SU-DHL-6 (cell line): Measurements from ENCODE around the gene RASSF3.

Source experiments
- EZH2phosphoT487 ChIP-seq: fragments of 200-600 bp; sonication (generic), shearing (Covaris generic); conservative IDR thresholded peaks from 2 replicates; pipeline ENCODE4 v1.6.1; 2018; ENCODE audit warnings: mild to moderate bottlenecking, antibody characterized with exemption, low read length, moderate library complexity, mixed read lengths
- TF ChIP-seq, protein P1 (sequence below): fragments of 200-600 bp; sonication (generic); IDR thresholded peaks from one replicate; pipeline ENCODE4 v1.5.1; 2017; ENCODE audit warnings: antibody characterized with exemption, mild to moderate bottlenecking, low read length, moderate library complexity; ENCODE audit not compliant: insufficient read depth, poor library complexity, severe bottlenecking

DNA sequence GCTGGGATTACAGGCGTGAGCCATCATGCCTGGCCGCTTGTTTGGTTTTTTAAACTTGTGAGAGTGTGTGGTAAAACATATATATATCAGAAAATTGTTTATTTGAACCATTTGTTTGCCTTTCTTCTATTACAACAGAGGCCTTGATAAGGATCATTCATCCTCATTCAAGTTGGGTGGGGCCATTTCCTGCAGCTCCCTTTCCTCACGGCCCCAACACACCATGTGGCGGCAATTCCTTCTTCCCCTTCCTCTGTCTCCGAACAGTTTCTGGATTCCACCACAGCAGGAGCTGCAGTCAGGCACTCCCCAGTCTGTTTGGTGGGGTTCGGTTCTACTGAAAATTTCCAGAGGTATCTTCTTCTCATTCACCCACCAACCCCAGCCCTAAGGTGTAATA lies 42.0 kb upstream of the RASSF3 start:
- TF ChIP-seq, protein P1, sequence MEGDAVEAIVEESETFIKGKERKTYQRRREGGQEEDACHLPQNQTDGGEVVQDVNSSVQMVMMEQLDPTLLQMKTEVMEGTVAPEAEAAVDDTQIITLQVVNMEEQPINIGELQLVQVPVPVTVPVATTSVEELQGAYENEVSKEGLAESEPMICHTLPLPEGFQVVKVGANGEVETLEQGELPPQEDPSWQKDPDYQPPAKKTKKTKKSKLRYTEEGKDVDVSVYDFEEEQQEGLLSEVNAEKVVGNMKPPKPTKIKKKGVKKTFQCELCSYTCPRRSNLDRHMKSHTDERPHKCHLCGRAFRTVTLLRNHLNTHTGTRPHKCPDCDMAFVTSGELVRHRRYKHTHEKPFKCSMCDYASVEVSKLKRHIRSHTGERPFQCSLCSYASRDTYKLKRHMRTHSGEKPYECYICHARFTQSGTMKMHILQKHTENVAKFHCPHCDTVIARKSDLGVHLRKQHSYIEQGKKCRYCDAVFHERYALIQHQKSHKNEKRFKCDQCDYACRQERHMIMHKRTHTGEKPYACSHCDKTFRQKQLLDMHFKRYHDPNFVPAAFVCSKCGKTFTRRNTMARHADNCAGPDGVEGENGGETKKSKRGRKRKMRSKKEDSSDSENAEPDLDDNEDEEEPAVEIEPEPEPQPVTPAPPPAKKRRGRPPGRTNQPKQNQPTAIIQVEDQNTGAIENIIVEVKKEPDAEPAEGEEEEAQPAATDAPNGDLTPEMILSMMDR, result no peak
- no peak for TF ChIP-seq EZH2phosphoT487
